Activated naive CD8-positive, alpha-beta T cell treated with anti-CD3 and anti-CD28 coated beads, Interleukin-2, amount 50 U/mL, for 16 hours (primary cell): ENCODE results near the gene EGFR.

ENCODE experiments used
- DNase-seq: peaks from one replicate; pipeline ENCODE4 v3.0.0-alpha.2; 2020; ENCODE audit warnings: low read depth, low spot score

EGFR gene

GRCh38 chr7:55063061-55063460, 44.2 kb downstream of the EGFR start:
- no peak for DNase-seq

GRCh38 chr7:55063633-55064032, 44.8 kb downstream of the EGFR start:
- no peak for DNase-seq

- DNase-seq: no peak
These were observed 46.3 kb downstream of the EGFR start for GRCh38 chr7:55065079-55065478.

GRCh38 chr7:55065511-55066229, 46.9 kb downstream of the EGFR start:
- no peak for DNase-seq

- no peak for DNase-seq
These were observed 47.7 kb downstream of the EGFR start for GRCh38 chr7:55066524-55066923.

GRCh38 chr7:55066938-55067337, 48.1 kb downstream of the EGFR start:
- no peak for DNase-seq

- no peak for DNase-seq
These were observed 48.9 kb downstream of the EGFR start for GRCh38 chr7:55067748-55068147.

- no peak for DNase-seq
These were observed 50.5 kb downstream of the EGFR start for GRCh38 chr7:55069271-55069792.

GRCh38 chr7:55070271-55070743, 51.5 kb downstream of the EGFR start:
- DNase-seq: no peak

- DNase-seq: no peak
These were observed 52.0 kb downstream of the EGFR start for GRCh38 chr7:55070854-55071253.

GRCh38 chr7:55071411-55072175, 52.8 kb downstream of the EGFR start:
- DNase-seq: no peak

- no peak for DNase-seq
These were observed 53.4 kb downstream of the EGFR start for GRCh38 chr7:55072251-55072650.

GRCh38 chr7:55073051-55073511, 54.3 kb downstream of the EGFR start:
- no peak for DNase-seq

- no peak for DNase-seq
These were observed 55.2 kb downstream of the EGFR start for GRCh38 chr7:55073976-55074528.

- DNase-seq: no peak
These were observed 56.7 kb downstream of the EGFR start for GRCh38 chr7:55075464-55076021.

- no peak for DNase-seq
These were observed 59.0 kb downstream of the EGFR start for GRCh38 chr7:55077561-55078410.

GRCh38 chr7:55078465-55079372, 59.9 kb downstream of the EGFR start:
- no peak for DNase-seq

GRCh38 chr7:55080000-55080623, 61.3 kb downstream of the EGFR start:
- no peak for DNase-seq

- DNase-seq: no peak
These were observed 62.3 kb downstream of the EGFR start for GRCh38 chr7:55081068-55081467.
